LHCN-M2 (cell line): ENCODE data around the gene TBC1D17. TPM values are rescaled to one million over a fixed set of nuclear protein-coding genes. Genes with fewer than 3 reads are reported as not detected.

Source experiments
- DNase-seq: peaks from one replicate; pipeline ENCODE4 v3.0.0-alpha.2; 2012; ENCODE audit warnings: low read depth
- total RNA-seq: library from RNA; depleted of rRNA; stranded (reverse); fragments of >200 nt; gene quantifications from 2 replicates; pipeline ENCODE4 v1.2.3, GENCODE V29; 2014

The TBC1D17 gene
- total RNA-seq, 1 experiment from 2014 or later, result 9.8 TPM

GRCh38 chr19:49847731-49848696, 29.5 kb upstream of the TBC1D17 start:
- DNase-seq, result peak; percentile 91

- no peak for DNase-seq
Measured at GRCh38 chr19:49848938-49849337, 28.6 kb upstream of the TBC1D17 start.

- no peak for DNase-seq
Measured at GRCh38 chr19:49849433-49850220, 27.9 kb upstream of the TBC1D17 start.

- no peak for DNase-seq
Measured at GRCh38 chr19:49850221-49850486, 27.3 kb upstream of the TBC1D17 start.

- peak; percentile 86 for DNase-seq
Measured at GRCh38 chr19:49850487-49851342, 26.8 kb upstream of the TBC1D17 start, which contains the start of gene PTOV1. Gene PTOV1 (plus strand): TSS chr19:49851159.

- DNase-seq, result no peak
Measured at GRCh38 chr19:49851456-49852259, 25.8 kb upstream of the TBC1D17 start.

GRCh38 chr19:49852631-49853126, 24.8 kb upstream of the TBC1D17 start:
- DNase-seq, result no peak

GRCh38 chr19:49853852-49854377, 23.6 kb upstream of the TBC1D17 start:
- DNase-seq, result no peak

- DNase-seq, result no peak
Measured at GRCh38 chr19:49854378-49855263, 22.9 kb upstream of the TBC1D17 start.

- no peak for DNase-seq
Measured at GRCh38 chr19:49855277-49855675, 22.2 kb upstream of the TBC1D17 start.

GRCh38 chr19:49855676-49856573, 21.6 kb upstream of the TBC1D17 start:
- no peak for DNase-seq

GRCh38 chr19:49856574-49857021, 20.9 kb upstream of the TBC1D17 start:
- no peak for DNase-seq

- no peak for DNase-seq
Measured at GRCh38 chr19:49857061-49857837, 20.3 kb upstream of the TBC1D17 start.

- no peak for DNase-seq
Measured at GRCh38 chr19:49857838-49858087, 19.7 kb upstream of the TBC1D17 start.

GRCh38 chr19:49858088-49858985, 19.2 kb upstream of the TBC1D17 start:
- peak; percentile 70 for DNase-seq

- DNase-seq, result no peak
Measured at GRCh38 chr19:49859682-49860335, 17.7 kb upstream of the TBC1D17 start.
